GM18519 (cell line): ENCODE data around the gene HHAT.

Experiments used
- ATAC-seq: cut with Tn5 transposase; IDR thresholded peaks from one replicate; pipeline ENCODE4 v1.9.1; 2021; ENCODE audit warnings: mild to moderate bottlenecking, moderate library complexity; ENCODE audit not compliant: unreplicated experiment, low FRiP score

The HHAT gene

DNA sequence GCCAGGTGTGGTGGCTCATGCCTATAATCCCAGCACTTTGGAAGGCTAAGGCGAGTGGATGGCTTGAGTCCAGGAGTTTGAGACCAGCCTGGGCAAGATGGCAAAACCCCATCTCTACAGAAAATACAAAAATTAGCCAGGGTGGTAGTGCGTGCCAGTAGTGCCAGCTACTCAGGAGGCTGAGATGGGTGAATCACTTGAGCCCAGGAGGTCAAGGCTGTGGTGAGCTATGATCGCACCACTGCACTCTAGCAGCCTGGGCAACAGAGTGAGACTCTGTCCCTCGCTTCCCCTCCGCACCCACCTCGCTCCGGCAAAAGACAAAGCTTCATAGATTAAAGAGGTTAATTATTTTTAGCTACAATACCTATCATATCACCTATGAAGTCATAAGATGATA lies 100.0 kb downstream of the HHAT start:
- no peak for ATAC-seq

DNA sequence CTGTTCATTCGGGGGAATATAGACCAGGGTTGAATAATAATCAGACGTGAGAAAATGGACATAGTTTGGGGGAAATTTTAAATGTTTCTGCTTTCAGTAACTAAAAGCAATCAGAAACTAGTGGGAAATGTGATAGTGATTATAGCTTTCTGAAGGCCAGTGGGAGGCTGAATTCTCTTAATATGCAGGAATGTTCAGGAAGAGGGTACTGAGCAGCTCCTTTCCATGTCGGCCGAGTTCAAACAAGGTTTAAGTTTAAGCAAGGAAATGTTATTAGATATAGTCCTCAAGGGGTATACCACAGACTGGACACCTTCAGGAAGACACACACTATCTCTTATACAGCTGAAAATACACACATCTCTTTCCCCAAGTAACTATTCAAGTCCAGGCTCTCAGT lies 105.5 kb downstream of the HHAT start:
- ATAC-seq, result no peak

DNA sequence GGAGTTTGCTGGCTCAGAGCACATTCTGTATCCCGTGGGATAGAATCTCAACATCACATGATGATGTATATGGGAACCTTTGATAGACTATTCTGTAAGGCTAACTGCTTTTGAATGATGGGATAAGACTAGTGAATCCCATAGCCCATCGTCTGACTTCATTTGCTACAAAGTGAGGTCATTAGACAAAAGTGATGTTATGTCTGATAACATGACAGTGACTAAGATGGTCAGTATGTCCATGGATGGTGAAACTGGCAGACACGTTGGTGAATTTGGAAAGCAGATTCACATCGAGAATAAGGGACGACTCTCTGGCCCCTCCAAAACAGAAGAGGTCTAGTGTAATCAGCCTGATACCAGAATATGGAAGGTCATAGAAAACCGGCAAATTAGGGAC lies 108.4 kb downstream of the HHAT start:
- no peak for ATAC-seq

DNA sequence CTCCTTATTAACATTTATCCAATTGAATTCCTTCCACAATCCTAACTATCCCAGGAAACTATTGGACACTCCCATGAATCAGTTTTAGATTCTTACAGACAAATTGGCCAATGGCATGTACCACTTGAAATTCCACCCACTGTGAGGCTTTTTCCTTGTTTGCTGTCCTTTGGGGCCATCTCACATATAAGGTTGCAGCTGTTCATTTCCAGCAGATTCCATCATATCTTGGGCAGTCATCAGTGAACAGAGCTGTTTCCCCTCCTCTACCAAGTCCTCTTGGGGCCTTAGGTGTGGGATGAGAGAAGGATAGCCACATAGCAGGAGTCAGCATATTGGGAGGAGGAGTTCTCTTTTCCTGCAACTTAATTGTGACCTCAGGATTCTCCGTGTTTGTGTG lies 109.1 kb downstream of the HHAT start:
- ATAC-seq, result no peak

DNA sequence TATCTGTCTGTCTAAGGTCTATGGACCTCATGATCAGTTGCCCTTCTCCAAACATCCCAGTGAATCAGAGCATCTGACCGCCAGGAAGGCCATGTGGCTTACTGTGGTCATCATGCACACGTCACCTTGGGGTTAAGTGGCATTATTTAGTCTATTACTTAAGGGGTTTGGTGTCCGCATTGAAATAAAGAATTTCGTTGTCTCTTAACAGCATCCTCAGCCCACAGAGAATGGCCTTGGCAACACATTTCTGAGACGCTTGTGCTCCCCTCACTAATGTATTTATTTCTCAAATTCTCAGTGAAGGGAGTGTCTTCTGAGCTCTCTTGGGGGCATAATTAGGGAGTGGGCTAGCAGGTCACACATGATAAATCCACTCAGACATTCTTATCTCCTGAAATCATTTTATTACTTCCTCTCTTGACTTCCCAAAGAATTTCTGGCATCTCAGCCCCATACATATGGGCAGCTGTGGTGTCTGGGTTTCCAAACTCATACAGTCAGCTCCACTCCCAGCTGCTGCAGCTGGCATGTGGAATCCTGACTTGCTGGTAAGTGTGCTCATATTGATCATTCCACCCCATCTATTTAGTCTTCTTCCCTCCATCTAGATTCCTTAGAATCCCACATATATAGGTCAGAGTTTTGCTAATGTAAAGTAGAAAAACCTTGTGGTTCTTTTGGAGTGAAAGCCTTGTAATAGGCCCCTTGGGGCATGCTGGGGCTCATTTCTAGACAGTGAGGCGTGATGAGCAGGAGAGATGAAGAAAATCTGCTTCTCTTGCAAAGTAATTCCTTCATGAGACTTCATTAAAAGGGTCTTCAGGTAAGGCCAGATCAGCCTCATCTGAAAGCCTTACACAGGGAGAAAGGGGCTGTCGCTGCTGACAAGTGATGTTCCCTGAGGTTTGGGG lies 110.5 kb downstream of the HHAT start:
- ATAC-seq, result no peak

DNA sequence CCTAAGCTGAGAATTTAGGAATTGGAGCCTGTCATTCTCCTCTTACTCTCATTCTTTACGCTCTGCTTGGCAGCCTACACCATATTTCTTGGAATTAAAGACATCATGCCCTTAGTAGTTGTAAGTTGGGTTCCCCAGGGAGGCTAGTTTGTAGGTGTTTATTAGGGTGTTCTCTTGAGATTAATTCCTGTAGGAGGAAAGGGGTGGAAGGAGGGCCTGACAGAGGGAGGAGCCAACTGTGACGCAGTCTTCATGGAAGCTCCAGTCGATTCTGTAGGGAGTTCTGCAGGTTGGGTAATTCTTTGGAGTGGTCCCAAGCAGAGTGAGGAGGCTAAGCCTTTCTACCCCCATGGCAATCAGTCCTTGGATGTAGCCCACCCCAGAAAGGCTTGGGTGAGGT lies 111.4 kb downstream of the HHAT start:
- ATAC-seq, result no peak

DNA sequence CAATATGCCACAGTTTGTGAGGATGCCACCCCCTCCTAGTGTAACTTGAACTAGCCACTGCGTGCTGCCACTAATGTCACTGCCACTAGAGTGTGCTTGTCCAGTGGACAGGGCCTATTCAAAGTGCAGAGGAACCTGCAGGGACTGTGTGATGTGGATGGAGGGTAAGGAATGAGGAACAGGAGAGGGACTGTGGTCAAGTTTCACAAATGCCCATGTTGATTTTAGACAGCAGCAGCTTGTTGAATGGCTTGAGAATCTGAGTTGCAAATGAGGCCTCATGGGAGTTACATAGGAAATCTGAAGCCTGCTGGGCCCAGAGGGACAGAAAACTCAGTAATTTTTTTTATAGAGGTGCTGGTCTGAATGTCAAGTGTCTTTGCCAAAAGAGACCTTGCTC lies 112.3 kb downstream of the HHAT start:
- no peak for ATAC-seq

DNA sequence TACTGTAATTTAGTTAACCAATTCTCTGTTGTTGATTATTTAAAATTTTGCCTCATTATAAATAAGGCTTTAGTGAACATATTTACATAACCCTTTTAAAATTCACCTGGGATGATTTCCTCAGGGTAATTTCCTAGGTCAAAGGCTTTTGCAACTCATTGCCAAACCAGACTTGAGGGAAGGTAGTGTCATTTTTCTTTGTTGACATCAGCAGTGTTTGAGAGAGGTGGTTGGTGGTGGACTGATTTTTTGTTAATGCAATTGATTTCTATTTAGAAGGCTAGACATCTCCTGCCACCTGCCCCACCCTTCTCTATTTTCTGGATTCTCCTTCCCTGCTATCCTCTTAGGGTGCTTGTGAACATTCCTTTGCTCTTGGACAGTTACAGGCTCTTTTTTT lies 116.8 kb downstream of the HHAT start:
- no peak for ATAC-seq

DNA sequence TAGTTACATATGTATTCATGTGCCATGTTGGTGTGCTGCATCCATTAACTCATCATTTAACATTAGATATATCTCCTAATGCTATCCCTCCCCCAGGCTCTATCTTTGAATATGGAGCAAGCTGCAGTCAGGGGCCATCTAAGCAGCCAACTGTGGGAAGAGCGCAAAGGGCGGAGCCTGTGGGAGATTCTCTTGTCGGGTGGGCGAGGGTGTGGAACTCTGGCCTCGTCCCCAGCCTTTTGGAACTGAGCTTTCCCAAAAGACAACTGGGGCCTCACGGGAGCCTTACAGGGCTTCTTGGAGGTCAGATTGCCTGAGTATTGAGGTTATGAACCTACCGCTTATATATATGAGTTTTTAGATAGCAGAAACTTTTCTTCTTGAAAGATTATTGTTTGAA lies 117.2 kb downstream of the HHAT start:
- no peak for ATAC-seq

DNA sequence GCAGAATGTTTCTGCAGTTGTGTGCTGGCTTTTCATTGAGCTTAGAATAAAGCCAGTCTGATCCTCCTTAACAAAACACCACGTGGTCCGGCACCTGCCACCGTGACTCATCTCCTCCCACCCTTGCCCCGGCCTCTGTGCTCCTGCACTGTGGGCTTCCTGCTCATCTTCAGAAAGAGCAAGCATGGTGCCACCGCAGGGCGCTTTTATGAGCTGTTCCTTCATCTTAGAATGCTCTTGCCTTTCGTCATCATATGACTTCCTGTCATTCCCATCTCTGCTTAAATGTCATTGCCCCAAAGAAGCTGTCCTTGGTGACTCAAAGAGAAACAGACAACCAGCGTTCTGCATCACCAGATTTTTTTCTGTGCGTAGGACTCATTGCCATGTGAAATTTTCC lies 117.8 kb downstream of the HHAT start:
- no peak for ATAC-seq

DNA sequence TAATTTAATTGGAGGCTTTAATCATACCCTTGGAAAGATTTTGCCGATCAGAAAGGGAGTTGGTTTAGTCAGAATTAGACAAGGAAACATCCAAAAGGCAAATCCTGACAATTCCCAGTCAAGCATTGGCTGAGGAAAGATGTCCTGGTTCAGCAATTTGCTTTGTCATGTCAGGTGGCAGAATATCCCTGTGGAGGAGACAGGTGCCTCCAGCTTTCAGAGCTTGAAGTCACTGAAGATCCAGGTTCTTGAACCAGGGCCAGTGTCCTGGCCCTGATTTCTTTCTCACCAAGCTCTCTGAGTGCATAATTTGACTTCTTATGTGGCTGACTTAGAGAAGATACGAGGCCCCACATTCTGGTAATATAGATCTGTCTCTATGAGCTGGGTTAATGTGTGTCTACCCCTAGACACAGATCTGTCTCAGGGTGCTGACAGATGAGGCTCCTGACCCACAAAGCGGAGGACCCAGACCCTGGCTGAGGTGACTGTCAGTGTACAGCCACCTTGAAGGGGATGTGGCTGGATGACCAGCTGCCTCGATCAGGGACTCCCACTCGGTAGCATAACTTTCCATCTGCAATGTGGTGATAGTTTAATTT lies 118.9 kb downstream of the HHAT start:
- no peak for ATAC-seq

DNA sequence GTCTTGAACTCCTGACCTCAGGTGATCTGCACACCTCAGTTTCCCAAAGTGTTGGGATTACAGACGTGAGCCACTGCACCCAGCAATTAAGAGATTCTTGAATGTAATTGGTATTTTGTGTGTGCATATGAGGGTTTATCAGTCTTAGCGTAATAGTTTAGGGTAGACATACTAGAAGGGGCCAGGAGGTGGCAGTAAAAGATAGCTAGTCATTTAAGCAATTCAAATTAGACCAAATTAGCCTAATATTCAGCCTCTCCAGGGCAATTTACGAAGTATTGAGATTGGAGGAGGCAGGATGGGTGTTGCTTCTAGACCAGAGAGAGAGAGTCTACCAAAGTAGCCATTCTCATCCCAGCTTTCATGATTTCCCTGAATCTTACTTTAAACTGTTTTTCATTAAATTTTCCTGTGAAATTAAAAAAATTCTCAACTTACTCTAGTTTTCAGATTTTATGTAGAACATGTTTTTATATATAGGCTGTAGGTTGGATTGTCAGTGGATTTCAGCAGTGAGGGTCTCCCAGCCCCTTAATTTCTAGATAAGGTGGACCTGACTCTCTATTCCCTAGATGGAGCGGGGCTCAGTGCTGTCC lies 119.7 kb downstream of the HHAT start:
- no peak for ATAC-seq

DNA sequence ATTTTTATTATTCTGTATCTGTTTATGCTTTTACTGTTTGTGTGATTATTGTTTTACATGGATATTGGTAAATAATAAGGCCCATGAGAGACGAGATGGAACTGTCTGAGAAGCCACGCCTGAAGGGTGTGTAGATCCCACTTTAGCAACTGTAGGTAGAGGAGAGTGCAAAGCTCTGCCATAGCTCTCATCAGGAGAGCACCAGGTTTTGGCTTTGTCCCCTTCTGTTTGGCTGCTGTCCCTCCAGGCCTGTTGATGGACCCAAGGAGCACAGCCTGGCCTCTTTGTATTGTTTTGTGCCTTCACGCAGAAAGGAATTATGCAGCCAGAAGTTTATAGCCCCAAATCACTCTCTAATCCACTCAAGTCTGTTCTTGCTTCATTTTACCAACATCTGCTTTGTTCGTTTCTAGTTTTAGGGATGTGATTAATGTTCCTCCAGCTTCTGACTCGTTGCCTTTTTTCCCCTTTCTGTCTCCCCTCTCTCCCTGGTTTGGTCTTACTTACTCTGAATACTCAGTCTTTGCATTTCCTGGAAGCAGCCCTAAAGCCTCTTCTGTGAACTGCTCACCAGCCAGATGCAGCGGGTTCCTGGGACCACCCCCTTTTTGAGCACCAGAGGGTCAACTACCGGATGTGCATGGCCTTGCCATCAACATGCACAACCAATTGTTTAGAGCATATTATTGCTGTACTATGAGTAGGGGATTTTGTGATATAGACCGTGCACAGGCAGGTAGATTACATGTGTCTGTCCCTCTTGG lies 127.3 kb downstream of the HHAT start:
- ATAC-seq, result no peak

DNA sequence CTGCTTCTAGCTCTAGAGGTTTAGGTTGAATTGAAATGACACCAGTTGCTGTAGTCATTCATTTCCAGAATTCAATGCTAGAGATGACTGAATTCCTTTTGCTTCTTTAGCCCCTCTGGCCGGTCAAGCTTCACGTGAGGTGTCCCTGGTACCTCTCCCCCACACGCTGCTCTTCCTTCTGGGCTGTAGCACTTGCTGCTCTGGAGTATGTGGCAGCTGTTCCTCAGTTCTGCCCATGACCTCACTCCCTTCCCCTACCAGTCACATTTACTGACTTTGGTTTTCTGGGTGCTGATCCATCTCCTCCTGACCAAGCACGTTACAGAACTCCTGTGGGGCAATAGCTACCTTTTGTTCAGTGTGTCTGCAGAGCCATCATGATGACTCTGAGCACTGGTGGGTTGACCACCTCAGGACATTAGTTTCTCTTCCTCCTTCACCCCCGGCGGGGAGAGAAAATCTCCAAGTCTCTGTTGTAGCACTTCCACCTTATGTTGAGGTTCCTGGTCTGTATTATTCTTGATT lies 128.1 kb downstream of the HHAT start:
- no peak for ATAC-seq

DNA sequence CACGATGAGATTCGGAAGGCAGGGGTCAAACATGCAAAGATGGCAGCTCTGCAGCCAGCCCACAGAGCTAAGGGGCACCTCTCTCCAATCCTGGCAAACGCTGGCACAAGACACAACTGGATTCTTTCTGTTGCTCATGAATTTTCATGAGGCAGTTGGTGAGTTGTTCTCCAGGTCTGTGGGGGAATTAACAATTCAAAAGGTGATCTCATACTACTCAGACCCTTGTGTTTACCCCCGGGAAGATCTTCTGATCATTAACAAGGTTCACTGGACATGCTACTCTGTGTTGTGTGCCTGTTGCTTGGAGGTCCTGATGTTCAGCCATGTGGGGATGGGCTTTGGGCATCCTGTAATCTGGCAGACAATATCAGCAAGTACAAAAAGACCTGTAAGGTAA lies 128.9 kb downstream of the HHAT start:
- no peak for ATAC-seq

DNA sequence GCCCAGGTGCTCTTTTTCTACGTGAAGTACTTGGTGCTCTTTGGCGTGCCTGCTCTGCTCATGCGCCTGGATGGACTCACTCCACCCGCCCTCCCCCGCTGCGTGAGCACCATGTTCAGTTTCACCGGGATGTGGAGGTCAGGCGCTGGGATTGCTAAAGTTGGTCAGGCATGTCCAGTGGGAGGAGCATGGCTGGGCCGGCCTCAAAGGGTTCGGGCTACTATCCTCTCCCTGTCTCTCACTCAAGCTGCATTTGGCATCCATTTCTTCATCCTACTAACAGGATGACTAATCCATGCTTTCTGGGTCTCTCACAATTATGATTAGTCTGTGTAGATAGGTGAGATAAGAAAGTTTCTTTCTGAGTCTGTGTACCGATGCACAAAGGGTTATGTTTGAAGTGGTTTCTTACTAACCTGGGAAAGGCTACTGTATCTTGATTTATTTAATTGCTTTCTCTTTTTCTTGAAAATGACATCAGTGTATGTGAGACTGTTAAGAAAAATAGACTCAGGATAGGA lies 135.9 kb downstream of the HHAT start:
- ATAC-seq, result no peak

DNA sequence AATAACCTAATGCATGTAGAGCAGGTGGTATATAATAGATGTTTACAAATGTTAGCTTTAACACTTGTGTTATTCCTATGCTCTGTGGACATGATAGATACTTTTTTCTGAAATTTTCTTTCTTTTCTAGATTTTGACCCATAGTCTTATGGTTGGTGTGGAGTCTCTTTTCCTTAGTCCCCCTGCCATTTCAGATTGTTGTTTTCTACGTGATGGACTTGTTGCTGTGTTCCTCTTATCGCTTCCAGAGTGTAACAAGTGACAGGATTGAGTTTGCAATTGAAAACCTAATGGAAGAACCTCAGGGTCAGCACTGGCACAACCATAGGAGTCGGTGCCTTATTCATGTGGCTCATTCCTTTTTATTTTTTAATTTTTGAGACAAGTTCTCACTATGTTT lies 136.4 kb downstream of the HHAT start:
- no peak for ATAC-seq

DNA sequence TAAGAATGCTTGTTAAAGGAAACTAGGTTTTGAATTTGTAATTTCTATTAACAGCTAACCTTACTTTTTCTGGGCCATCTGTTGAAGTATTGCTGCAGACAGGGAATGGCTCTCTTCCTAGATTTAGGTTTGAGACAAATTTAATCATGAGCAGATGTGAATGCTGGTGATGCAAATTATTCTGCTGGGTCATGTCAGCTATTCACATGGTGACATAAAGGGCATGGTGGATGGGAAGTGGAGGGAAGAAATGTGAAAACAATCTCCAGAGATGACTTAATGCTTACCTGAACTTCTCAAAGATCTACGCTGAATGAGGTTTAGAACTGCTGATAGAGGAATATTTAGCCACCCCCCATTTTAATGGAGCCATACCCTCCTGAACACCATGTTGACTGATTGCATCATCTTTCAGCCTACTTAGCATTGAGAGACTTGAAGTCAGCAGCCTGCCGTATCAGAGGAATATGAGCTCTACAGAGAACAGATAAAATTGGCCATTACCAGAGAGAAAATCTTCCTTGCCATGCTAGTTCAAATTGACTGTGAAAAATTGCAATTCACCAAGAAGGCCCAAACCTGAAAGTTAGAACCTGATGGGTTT lies 138.8 kb downstream of the HHAT start:
- ATAC-seq, result no peak

DNA sequence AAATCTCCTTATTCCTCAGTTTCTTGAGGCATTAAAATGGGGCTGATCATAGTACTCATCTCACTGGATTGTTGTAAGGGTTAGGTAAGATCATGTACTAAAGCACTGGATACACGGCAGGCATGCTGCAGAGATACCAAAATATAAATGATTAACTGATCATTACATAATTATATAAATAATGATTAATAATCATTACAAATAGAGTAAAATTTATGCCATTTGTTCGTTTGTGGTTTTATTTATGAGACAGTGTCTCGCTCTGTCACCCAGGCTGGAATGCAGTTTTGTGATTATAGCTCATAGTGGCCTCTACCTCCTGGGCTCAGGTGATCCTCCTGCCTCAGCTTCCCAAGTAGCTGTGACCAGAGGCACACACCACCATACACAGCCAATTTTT lies 140.7 kb downstream of the HHAT start:
- ATAC-seq, result no peak

DNA sequence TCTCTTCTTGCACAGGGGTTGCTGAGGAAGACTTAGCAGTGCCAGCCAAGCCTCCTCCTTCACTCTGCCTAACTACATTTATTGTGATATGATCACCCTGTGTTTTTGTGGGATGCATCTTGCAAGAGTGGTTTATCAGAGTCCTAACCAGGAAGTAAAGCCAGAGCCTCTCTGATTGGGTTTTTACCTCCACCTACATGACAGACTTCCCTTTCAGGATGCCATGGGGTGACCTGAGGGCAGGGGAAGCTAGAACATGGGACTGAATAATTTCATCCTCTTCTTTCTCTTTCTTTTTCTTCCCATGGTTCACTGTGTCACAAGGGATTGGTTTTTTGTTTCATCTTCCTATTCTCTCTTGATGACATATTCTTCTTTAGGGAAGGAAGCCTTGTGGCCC lies 146.6 kb downstream of the HHAT start:
- no peak for ATAC-seq
